Measurements from ENCODE around the gene ACADL. TPM values are rescaled to one million over a fixed set of nuclear protein-coding genes. Genes with fewer than 3 reads are reported as not detected.

Gene ACADL
- polyA plus RNA-seq, 3 donors = not detected

DNA sequence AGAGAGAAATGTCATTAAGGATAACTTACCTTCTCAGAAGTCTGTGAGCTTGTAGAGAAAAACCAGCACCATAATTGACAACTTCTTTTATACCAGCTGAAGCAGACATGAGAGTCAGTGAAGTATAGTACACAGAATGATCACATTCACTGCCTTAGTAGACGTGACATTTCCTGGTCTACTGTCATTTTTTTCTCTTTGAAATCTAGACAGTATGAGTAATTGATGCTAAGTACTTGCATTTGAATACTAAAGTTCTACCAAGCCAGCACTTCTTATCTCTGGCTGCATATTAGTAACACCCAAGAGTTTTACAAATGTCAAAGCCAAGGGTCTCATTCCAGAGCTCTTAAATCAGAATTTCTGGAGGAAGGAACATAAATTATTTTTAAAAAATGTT, 25.4 kb upstream of the ACADL start:
- peaks cover 0 to 1% (median 0%) of the 10 kb centered on the region in 3 donors for H3K27me3 Mint-ChIP-seq (ENCODE audit: low read depth in 3 of 3)
- H3K27ac Mint-ChIP-seq = no peak overlapping the region
- H4K20me1 ChIP-seq (ENCODE audit: insufficient read depth, low read length) = no peaks in the 10 kb centered on the region
- H3K36me3 ChIP-seq (replicated peaks in 1 of 2; ENCODE audit: control insufficient read depth in 1 of 2, insufficient read depth in 2 of 2, low read length in 2 of 2) = no peaks in the 10 kb centered on the region
- H3K9me3 Mint-ChIP-seq = peaks cover 0 to 3% (median 0%) of the 10 kb centered on the region in 7 donors
- H3K27ac ChIP-seq (ENCODE audit: low read depth in 1 of 2, low read length in 2 of 2) = no peak overlapping the region
- no peaks in the 10 kb centered on the region for H3K4me1 ChIP-seq (ENCODE audit: control insufficient read depth in 1 of 2, insufficient read depth in 2 of 2, low read length in 2 of 2)
- H3K9ac ChIP-seq (ENCODE audit: insufficient read depth, low read length, poor library complexity, severe bottlenecking) = no peak overlapping the region
- no peak overlapping the region for H3K4me3 ChIP-seq (replicated peaks in 1 of 3; ENCODE audit: low read depth in 2 of 3, low read length in 3 of 3)
- no peaks in the 10 kb centered on the region for H3K36me3 Mint-ChIP-seq
- H3K9me3 ChIP-seq (replicated peaks in 1 of 2; ENCODE audit: control insufficient read depth in 1 of 2, insufficient read depth in 1 of 2, low read length in 2 of 2) = no peaks in the 10 kb centered on the region
- H3K4me1 Mint-ChIP-seq = peaks cover 3% of the 10 kb centered on the region
- WGBS (ENCODE audit: insufficient coverage) = no CpG with 5 or more reads among the region's 1 CpG
- H3K79me2 ChIP-seq (ENCODE audit: insufficient read depth, low read length) = no peaks in the 10 kb centered on the region
- TF ChIP-seq, protein P1, sequence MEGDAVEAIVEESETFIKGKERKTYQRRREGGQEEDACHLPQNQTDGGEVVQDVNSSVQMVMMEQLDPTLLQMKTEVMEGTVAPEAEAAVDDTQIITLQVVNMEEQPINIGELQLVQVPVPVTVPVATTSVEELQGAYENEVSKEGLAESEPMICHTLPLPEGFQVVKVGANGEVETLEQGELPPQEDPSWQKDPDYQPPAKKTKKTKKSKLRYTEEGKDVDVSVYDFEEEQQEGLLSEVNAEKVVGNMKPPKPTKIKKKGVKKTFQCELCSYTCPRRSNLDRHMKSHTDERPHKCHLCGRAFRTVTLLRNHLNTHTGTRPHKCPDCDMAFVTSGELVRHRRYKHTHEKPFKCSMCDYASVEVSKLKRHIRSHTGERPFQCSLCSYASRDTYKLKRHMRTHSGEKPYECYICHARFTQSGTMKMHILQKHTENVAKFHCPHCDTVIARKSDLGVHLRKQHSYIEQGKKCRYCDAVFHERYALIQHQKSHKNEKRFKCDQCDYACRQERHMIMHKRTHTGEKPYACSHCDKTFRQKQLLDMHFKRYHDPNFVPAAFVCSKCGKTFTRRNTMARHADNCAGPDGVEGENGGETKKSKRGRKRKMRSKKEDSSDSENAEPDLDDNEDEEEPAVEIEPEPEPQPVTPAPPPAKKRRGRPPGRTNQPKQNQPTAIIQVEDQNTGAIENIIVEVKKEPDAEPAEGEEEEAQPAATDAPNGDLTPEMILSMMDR (IDR thresholded peaks at IDR 0.05) = no peak
- H3K27me3 ChIP-seq (ENCODE audit: control insufficient read depth in 2 of 2, insufficient read depth in 2 of 2, low read length in 2 of 2) = no peaks in the 10 kb centered on the region
- DNase-seq = no peak
- no peak overlapping the region for H2AFZ ChIP-seq (ENCODE audit: insufficient read depth, low read depth, low read length, poor library complexity, severe bottlenecking)
- no peak overlapping the region for H3K4me2 ChIP-seq (replicated peaks; ENCODE audit: extremely low read depth, low read length, poor library complexity, severe bottlenecking)
- intact Hi-C loops (cut with micrococcal nuclease) = no loop called here
- H3K4me3 Mint-ChIP-seq = no peak overlapping the region

GRCh38 chr2:210233487-210233886, 8.2 kb upstream of the ACADL start:
- Mint-ChIP-seq H3K36me3 (no peaks in the 10 kb centered on the region), H3K27me3 (ENCODE audit: low read depth in 3 of 3) (peaks cover 2 to 4% (median 3%) of the 10 kb centered on the region in 3 donors), H3K9me3 (peaks cover 0 to 6% (median 0%) of the 10 kb centered on the region in 7 donors), H3K4me1 (no peaks in the 10 kb centered on the region), H3K27ac (no peak overlapping the region), H3K4me3 (no peak overlapping the region)
- H3K36me3 ChIP-seq (replicated peaks in 1 of 2; ENCODE audit: control insufficient read depth in 1 of 2, insufficient read depth in 2 of 2, low read length in 2 of 2) = no peaks in the 10 kb centered on the region
- H2AFZ ChIP-seq (ENCODE audit: insufficient read depth, low read depth, low read length, poor library complexity, severe bottlenecking) = no peak overlapping the region
- no peak overlapping the region for H3K4me3 ChIP-seq (replicated peaks in 1 of 3; ENCODE audit: low read depth in 2 of 3, low read length in 3 of 3)
- no peak for DNase-seq
- no peak overlapping the region for H3K4me2 ChIP-seq (replicated peaks; ENCODE audit: extremely low read depth, low read length, poor library complexity, severe bottlenecking)
- WGBS (ENCODE audit: insufficient coverage) = 81% methylated on average over 3 of the region's 3 CpGs
- no peaks in the 10 kb centered on the region for H3K79me2 ChIP-seq (ENCODE audit: insufficient read depth, low read length)
- H3K9me3 ChIP-seq (replicated peaks in 1 of 2; ENCODE audit: control insufficient read depth in 1 of 2, insufficient read depth in 1 of 2, low read length in 2 of 2) = no peaks in the 10 kb centered on the region
- no peaks in the 10 kb centered on the region for H4K20me1 ChIP-seq (ENCODE audit: insufficient read depth, low read length)
- intact Hi-C loops (cut with micrococcal nuclease) = no loop called here
- H3K27ac ChIP-seq (ENCODE audit: low read depth in 1 of 2, low read length in 2 of 2) = no peak overlapping the region
- H3K4me1 ChIP-seq (ENCODE audit: control insufficient read depth in 1 of 2, insufficient read depth in 2 of 2, low read length in 2 of 2) = no peaks in the 10 kb centered on the region
- TF ChIP-seq, protein P1 (IDR thresholded peaks at IDR 0.05) = no peak
- no peak overlapping the region for H3K9ac ChIP-seq (ENCODE audit: insufficient read depth, low read length, poor library complexity, severe bottlenecking)
- no peaks in the 10 kb centered on the region for H3K27me3 ChIP-seq (ENCODE audit: control insufficient read depth in 2 of 2, insufficient read depth in 2 of 2, low read length in 2 of 2)
